H9 (cell line): Measurements from ENCODE around the gene ZBTB20. TPM values are rescaled to one million over a fixed set of nuclear protein-coding genes. Genes with fewer than 3 reads are reported as not detected.

Experiments used
- DNase-seq: peaks from one replicate; pipeline ENCODE4 v3.0.0-alpha.2; 2017
- H2AFZ ChIP-seq: one replicate; pipeline ENCODE4 v1.6.1; 2013; ENCODE audit warnings: mild to moderate bottlenecking, low read length, control low read depth, moderate library complexity
- H2AK5ac ChIP-seq: 2 replicates; pipeline ENCODE4 v1.6.1; 2013; ENCODE audit warnings: low read length, control low read depth, mixed read lengths; ENCODE audit not compliant: insufficient read length
- H2BK120ac ChIP-seq: one replicate; pipeline ENCODE4 v1.6.1; 2013; ENCODE audit warnings: low read depth, mild to moderate bottlenecking, low read length, control low read depth, inconsistent platforms; ENCODE audit not compliant: poor library complexity, severe bottlenecking
- H2BK12ac ChIP-seq: 2 replicates; pipeline ENCODE4 v1.6.1; 2013; ENCODE audit warnings: low read length, control low read depth, mixed read lengths, low read depth; ENCODE audit not compliant: insufficient read length
- H2BK15ac ChIP-seq: 2 replicates; pipeline ENCODE4 v1.6.1; 2013; ENCODE audit warnings: low read depth, low read length, control low read depth
- H2BK20ac ChIP-seq: one replicate; pipeline ENCODE4 v1.6.1; 2013; ENCODE audit warnings: low read depth, mild to moderate bottlenecking, low read length, control low read depth, inconsistent platforms; ENCODE audit not compliant: poor library complexity, severe bottlenecking
- H2BK5ac ChIP-seq: 2 replicates; pipeline ENCODE4 v1.6.1; 2013; ENCODE audit warnings: low read length, control low read depth, mixed read lengths; ENCODE audit not compliant: insufficient read length
- H3K14ac ChIP-seq: 2 replicates; pipeline ENCODE4 v1.6.1; 2013; ENCODE audit warnings: low read length, control low read depth; ENCODE audit not compliant: insufficient read depth
- H3K18ac ChIP-seq: 2 replicates; pipeline ENCODE4 v1.6.1; 2013; ENCODE audit warnings: low read depth, mild to moderate bottlenecking, mixed read lengths, low read length, control low read depth; ENCODE audit not compliant: insufficient read length
- H3K23ac ChIP-seq: 2 replicates; pipeline ENCODE4 v1.6.1; 2013; ENCODE audit warnings: low read length, control low read depth, mixed read lengths, low read depth; ENCODE audit not compliant: insufficient read length
- H3K23me2 ChIP-seq: 2 replicates; pipeline ENCODE4 v1.6.1; 2013; ENCODE audit warnings: low read depth, mild to moderate bottlenecking, mixed read lengths, low read length, control low read depth; ENCODE audit not compliant: insufficient read length, poor library complexity, severe bottlenecking
- H3K27ac ChIP-seq: 2 replicates; pipeline ENCODE4 v1.5.1; 2013; ENCODE audit warnings: low read length, control low read depth, mixed read lengths, low read depth; ENCODE audit not compliant: insufficient read length
- H3K27me3 ChIP-seq: 2 replicates; pipeline ENCODE4 v1.6.1; 2013; ENCODE audit warnings: low read length, control low read depth, inconsistent platforms; ENCODE audit not compliant: insufficient read depth
- H3K4ac ChIP-seq: 2 replicates; pipeline ENCODE4 v1.6.1; 2013; ENCODE audit warnings: low read depth, mild to moderate bottlenecking, control low read depth, inconsistent platforms, low read length, moderate library complexity
- H3K4me1 ChIP-seq: 2 replicates; pipeline ENCODE4 v1.6.1; 2013; ENCODE audit warnings: low read length, control low read depth, inconsistent platforms; ENCODE audit not compliant: insufficient read depth
- H3K4me2 ChIP-seq: 2 replicates; pipeline ENCODE4 v1.6.1; 2013; ENCODE audit warnings: low read length, control low read depth, mixed read lengths; ENCODE audit not compliant: insufficient read length, insufficient read depth
- H3K56ac ChIP-seq: 2 replicates; pipeline ENCODE4 v1.6.1; 2013; ENCODE audit warnings: low read depth, mild to moderate bottlenecking, mixed read lengths, low read length, control low read depth; ENCODE audit not compliant: insufficient read length
- H3K79me1 ChIP-seq: 2 replicates; pipeline ENCODE4 v1.6.1; 2013; ENCODE audit warnings: low read depth, mild to moderate bottlenecking, moderate library complexity, low read length, control low read depth, inconsistent platforms; ENCODE audit not compliant: insufficient read depth, poor library complexity, severe bottlenecking
- H3K79me2 ChIP-seq: 2 replicates; pipeline ENCODE4 v1.6.1; 2013; ENCODE audit warnings: low read length, control low read depth, inconsistent platforms; ENCODE audit not compliant: insufficient read depth
- H3K9ac ChIP-seq: 2 replicates; pipeline ENCODE4 v1.6.1; 2013; ENCODE audit warnings: low read length, control low read depth, mixed read lengths; ENCODE audit not compliant: insufficient read length; ENCODE audit errors: extremely low read depth
- H3K9me3 ChIP-seq: one replicate; pipeline ENCODE4 v1.6.1; 2013; ENCODE audit warnings: low read depth, low read length, inconsistent platforms; ENCODE audit not compliant: control insufficient read depth
- H3T11ph ChIP-seq: one replicate; pipeline ENCODE4 v1.6.1; 2013; ENCODE audit warnings: mild to moderate bottlenecking, low read length, control low read depth, inconsistent platforms
- H4K20me1 ChIP-seq: one replicate; pipeline ENCODE4 v1.6.1; 2013; ENCODE audit not compliant: control insufficient read depth, insufficient read length, insufficient read depth
- H4K5ac ChIP-seq: 2 replicates; pipeline ENCODE4 v1.6.1; 2013; ENCODE audit warnings: low read depth, mild to moderate bottlenecking, mixed read lengths, low read length, control low read depth; ENCODE audit not compliant: insufficient read length
- H4K8ac ChIP-seq: replicated peaks from 2 replicates; pipeline ENCODE4 v1.6.1; 2013; ENCODE audit warnings: low read length, control low read depth, mixed read lengths, low read depth; ENCODE audit not compliant: insufficient read length
- H4K91ac ChIP-seq: 2 replicates; pipeline ENCODE4 v1.6.1; 2013; ENCODE audit warnings: low read depth, mild to moderate bottlenecking, moderate library complexity, mixed read lengths, low read length, control low read depth; ENCODE audit not compliant: insufficient read length
- H3K27ac Mint-ChIP-seq, 3 experiments: 2 replicates in 2 of 3; 3 replicates in 1 of 3; pipeline ENCODE4 v1.8.0; 2020 to 2021; ENCODE audit warnings: mixed read lengths in 3 of 3, mild to moderate bottlenecking in 1 of 3, moderate library complexity in 1 of 3
- H3K27me3 Mint-ChIP-seq: 2 replicates; pipeline ENCODE4 v1.8.0; 2021; ENCODE audit warnings: low read depth, mild to moderate bottlenecking, moderate library complexity, mixed read lengths
- H3K36me3 Mint-ChIP-seq, 3 experiments: 2 replicates in 2 of 3; 3 replicates in 1 of 3; pipeline ENCODE4 v1.8.0; 2020 to 2021; ENCODE audit warnings: low read depth in 3 of 3, mixed read lengths in 3 of 3; ENCODE audit not compliant: insufficient read depth in 1 of 3
- H3K4me1 Mint-ChIP-seq, 2 experiments: 2 replicates each; pipeline ENCODE4 v1.8.0; 2020; ENCODE audit warnings: mixed read lengths in 2 of 2
- H3K4me3 Mint-ChIP-seq, 2 experiments: 2 replicates in 1 of 2; 3 replicates in 1 of 2; pipeline ENCODE4 v1.8.0; 2020 to 2021; ENCODE audit warnings: mild to moderate bottlenecking in 2 of 2, mixed read lengths in 2 of 2, moderate library complexity in 1 of 2
- H3K9me3 Mint-ChIP-seq, 2 experiments: 2 replicates in 1 of 2; 3 replicates in 1 of 2; pipeline ENCODE4 v1.8.0; 2020; ENCODE audit warnings: mild to moderate bottlenecking in 2 of 2, mixed read lengths in 2 of 2, moderate library complexity in 1 of 2
- WGBS: extraction: QIAGEN DNeasy Blood & Tissue Kit; methylation state at CpG from one replicate; pipeline ENCODE4 v1.1.7; 2013; ENCODE audit warnings: missing lambda C conversion rate, low lambda C conversion rate, mixed read lengths; ENCODE audit not compliant: insufficient read length; ENCODE audit errors: extremely low coverage; 5-methylcytosine and 5-hydroxymethylcytosine counted together
- total RNA-seq: library from RNA; stranded (reverse); gene quantifications from 2 replicates; pipeline ENCODE4 v1.2.1, GENCODE V29; 2021
- TF ChIP-seq, protein P1 (sequence below): fragments of 200-600 bp; sonication (generic); conservative IDR thresholded peaks from 3 replicates; pipeline ENCODE4 v1.8.0; 2021; ENCODE audit warnings: antibody characterized with exemption, mild to moderate bottlenecking

The ZBTB20 gene
- total RNA-seq, 1 experiment from 2014 or later, result 0.70 TPM

DNA sequence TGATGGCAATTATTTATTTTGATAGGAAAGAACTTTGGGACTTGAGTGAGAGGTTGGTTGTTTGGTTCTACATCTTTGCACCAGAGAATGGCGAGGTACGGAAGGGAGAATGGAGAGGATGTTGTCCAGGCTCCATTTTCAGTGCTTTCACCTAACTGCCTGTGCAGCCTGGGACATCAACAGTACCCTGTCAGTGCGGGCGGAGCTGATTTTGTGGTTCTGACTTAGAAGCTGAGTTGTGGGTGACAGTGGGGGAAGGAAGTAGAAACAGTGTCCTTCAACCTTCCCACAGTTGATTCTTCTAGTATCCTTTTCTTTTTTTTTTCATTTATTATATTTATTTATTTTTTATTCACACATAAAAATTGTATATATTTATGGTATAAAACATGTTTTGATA is 757.9 kb downstream of the ZBTB20 start:
- Histone ChIP-seq H3K27ac (no peak overlapping the region), H4K8ac (no peak overlapping the region), H4K91ac (no peak overlapping the region), H2BK12ac (no peak overlapping the region), H3K18ac (no peak overlapping the region), H3K79me2 (no peaks in the 10 kb centered on the region), H3K9ac (no peak overlapping the region), H4K20me1 (no peaks in the 10 kb centered on the region), H3K23ac (no peak overlapping the region), H3K56ac (no peak overlapping the region), H3K27me3 (no peaks in the 10 kb centered on the region), H3K4me1 (no peaks in the 10 kb centered on the region), H3K23me2 (no peaks in the 10 kb centered on the region), H2AK5ac (no peak overlapping the region), H2BK20ac (no peak overlapping the region), H3K14ac (no peak overlapping the region), H4K5ac (no peak overlapping the region), H3K4ac (no peak overlapping the region), H3K4me2 (no peak overlapping the region), H3K9me3 (no peaks in the 10 kb centered on the region), H3K79me1 (no peaks in the 10 kb centered on the region), H2BK5ac (no peak overlapping the region), H2BK15ac (no peak overlapping the region), H3T11ph (no peak overlapping the region), H2AFZ (no peak overlapping the region), H2BK120ac (no peak overlapping the region)
- no peak for DNase-seq
- H3K4me1 Mint-ChIP-seq, result peaks cover 2 to 3% of the 10 kb centered on the region in 2 experiments; a peak in 3 of 4 replicates
- H3K27ac Mint-ChIP-seq, result no peak overlapping the region
- H3K4me3 Mint-ChIP-seq, result no peak overlapping the region
- no peaks in the 10 kb centered on the region for H3K9me3 Mint-ChIP-seq
- TF ChIP-seq, protein P1, sequence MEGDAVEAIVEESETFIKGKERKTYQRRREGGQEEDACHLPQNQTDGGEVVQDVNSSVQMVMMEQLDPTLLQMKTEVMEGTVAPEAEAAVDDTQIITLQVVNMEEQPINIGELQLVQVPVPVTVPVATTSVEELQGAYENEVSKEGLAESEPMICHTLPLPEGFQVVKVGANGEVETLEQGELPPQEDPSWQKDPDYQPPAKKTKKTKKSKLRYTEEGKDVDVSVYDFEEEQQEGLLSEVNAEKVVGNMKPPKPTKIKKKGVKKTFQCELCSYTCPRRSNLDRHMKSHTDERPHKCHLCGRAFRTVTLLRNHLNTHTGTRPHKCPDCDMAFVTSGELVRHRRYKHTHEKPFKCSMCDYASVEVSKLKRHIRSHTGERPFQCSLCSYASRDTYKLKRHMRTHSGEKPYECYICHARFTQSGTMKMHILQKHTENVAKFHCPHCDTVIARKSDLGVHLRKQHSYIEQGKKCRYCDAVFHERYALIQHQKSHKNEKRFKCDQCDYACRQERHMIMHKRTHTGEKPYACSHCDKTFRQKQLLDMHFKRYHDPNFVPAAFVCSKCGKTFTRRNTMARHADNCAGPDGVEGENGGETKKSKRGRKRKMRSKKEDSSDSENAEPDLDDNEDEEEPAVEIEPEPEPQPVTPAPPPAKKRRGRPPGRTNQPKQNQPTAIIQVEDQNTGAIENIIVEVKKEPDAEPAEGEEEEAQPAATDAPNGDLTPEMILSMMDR, result no peak
- no peaks in the 10 kb centered on the region for H3K27me3 Mint-ChIP-seq
- no CpG with 5 or more reads among the region's 4 CpGs for WGBS
- no peaks in the 10 kb centered on the region for H3K36me3 Mint-ChIP-seq
